T-cell (primary cell): ENCODE data around the gene ASXL1. TPM values are rescaled to one million over a fixed set of nuclear protein-coding genes. Genes with fewer than 3 reads are reported as not detected.
A peak's percentile ranks its signal among the peaks of the same experiment; 100 is the strongest.

ENCODE experiments used
- ATAC-seq, 4 experiments: fragments of 200-7000 bp in 3 of 4; fragments of 150-1000 bp in 1 of 4; cut with Tn5 transposase; replicated peaks in 1 of 4; 1 replicate in 3 of 4; 2 replicates in 1 of 4; pipeline ENCODE4 v1.10.0; 2021; ENCODE audit warnings: moderate library complexity in 3 of 4, mild to moderate bottlenecking in 2 of 4, moderate number of reproducible peaks in 1 of 4
- CTCF ChIA-PET, 2 donors: fragments of 300-600 bp; sonication (Branson Sonifier 250); formaldehyde crosslinking; loops; one replicate each; lab custom pipeline; 2022; ENCODE audit warnings: antibody characterized with exemption in 2 of 2; lab: Charles Lee
- POLR2A ChIA-PET, 2 donors: fragments of 300-600 bp; sonication (Branson Sonifier 250); formaldehyde crosslinking; loops; one replicate each; lab custom pipeline; 2022; ENCODE audit warnings: antibody characterized with exemption in 2 of 2; lab: Charles Lee
- DNase-seq, 35 experiments: peaks; one replicate each; pipeline versions ENCODE4 v3.0.0 to v3.0.0-alpha.2; 2013 to 2023
- H3K27ac ChIP-seq: one replicate; pipeline ENCODE4 v1.5.1; 2013; ENCODE audit warnings: low read length
- H3K27me3 ChIP-seq, 2 experiments: replicated peaks in 1 of 2; 1 replicate in 1 of 2; 2 replicates in 1 of 2; pipeline versions ENCODE4 v1.6.1 to v1.7.0; 2013; ENCODE audit warnings: low read length in 1 of 2, mixed read lengths in 1 of 2; ENCODE audit not compliant: control insufficient read depth in 2 of 2, insufficient read depth in 2 of 2; ENCODE audit errors: extremely low read depth in 1 of 2
- H3K36me3 ChIP-seq, 2 donors: 1 replicate in 1 of 2; 2 replicates in 1 of 2; pipeline versions ENCODE4 v1.6.1 to v1.7.0; 2013; ENCODE audit warnings: low read length in 1 of 2; ENCODE audit not compliant: control insufficient read depth in 2 of 2, insufficient read depth in 1 of 2; ENCODE audit errors: extremely low read depth in 1 of 2
- H3K4me1 ChIP-seq, 2 experiments: 1 replicate in 1 of 2; 2 replicates in 1 of 2; pipeline versions ENCODE4 v1.6.1 to v1.7.0; 2013; ENCODE audit warnings: low read length in 2 of 2, mixed read lengths in 1 of 2; ENCODE audit not compliant: insufficient read depth in 2 of 2, control insufficient read depth in 1 of 2; ENCODE audit errors: extremely low read depth in 1 of 2
- H3K4me3 ChIP-seq, 2 donors: 1 replicate in 1 of 2; 2 replicates in 1 of 2; pipeline versions ENCODE4 v1.5.1 to v1.7.0; 2013; ENCODE audit warnings: mild to moderate bottlenecking in 2 of 2, low read length in 1 of 2, moderate library complexity in 1 of 2; ENCODE audit not compliant: control insufficient read depth in 1 of 2; ENCODE audit errors: extremely low read depth in 1 of 2
- H3K9me3 ChIP-seq: 2 replicates; pipeline ENCODE4 v1.7.0; 2013
- H3K27ac Mint-ChIP-seq, 2 donors: one replicate each; pipeline ENCODE4 v1.8.0; 2020 to 2021; ENCODE audit warnings: mild to moderate bottlenecking in 2 of 2, mixed read lengths in 2 of 2
- H3K27me3 Mint-ChIP-seq, 2 donors: one replicate each; pipeline ENCODE4 v1.8.0; 2021 to 2022; ENCODE audit warnings: mixed read lengths in 2 of 2
- H3K36me3 Mint-ChIP-seq: one replicate; pipeline ENCODE4 v1.8.0; 2021; ENCODE audit warnings: mixed read lengths
- H3K4me1 Mint-ChIP-seq, 3 donors: one replicate each; pipeline ENCODE4 v1.8.0; 2020 to 2022; ENCODE audit warnings: mixed read lengths in 3 of 3, mild to moderate bottlenecking in 1 of 3
- H3K4me3 Mint-ChIP-seq, 3 donors: one replicate each; pipeline ENCODE4 v1.8.0; 2020 to 2022; ENCODE audit warnings: mild to moderate bottlenecking in 3 of 3, mixed read lengths in 3 of 3, moderate library complexity in 3 of 3
- H3K9me3 Mint-ChIP-seq, 3 donors: one replicate each; pipeline ENCODE4 v1.8.0; 2020 to 2022; ENCODE audit warnings: mixed read lengths in 3 of 3
- WGBS: methylation state at CpG from one replicate; pipeline ENCODE4 v1.1.5; 2013; ENCODE audit warnings: missing lambda C conversion rate; ENCODE audit not compliant: insufficient coverage; 5-methylcytosine and 5-hydroxymethylcytosine counted together
- total RNA-seq, 35 experiments: library from RNA in 6 of 35; stranded (reverse) in 6 of 35; fragments of 120-200 nt in 1 of 35; gene quantifications; one replicate each; pipeline versions ENCODE4 v1.2.1 to v1.2.4 and lab custom pipeline; 2013 to 2026

ASXL1 gene
- total RNA-seq, 5 donors from 2014 or later (not counting 1 experiment from before 2014, with no cell fraction given): 122 to 204 (median 137) TPM

GRCh38 chr20:32456869-32457478 lies 98.8 kb downstream of the ASXL1 start:
- Histone ChIP-seq H3K36me3 (peaks cover 27 to 58% of the 10 kb centered on the region in 2 donors), H3K4me1 (peaks cover 0 to 5% of the 10 kb centered on the region in 2 experiments), H3K27ac (no peak overlapping the region), H3K4me3 (no peak overlapping the region), H3K9me3 (no peaks in the 10 kb centered on the region), H3K27me3 (no peaks in the 10 kb centered on the region)
- H3K9me3 Mint-ChIP-seq: no peaks in the 10 kb centered on the region
- 83% methylated on average over 21 of the region's 36 CpGs for WGBS
- ATAC-seq: peak in 2 of 4 experiments; percentile 10 to 18
- H3K27ac Mint-ChIP-seq: no peak overlapping the region
- peaks cover 10 to 15% (median 12%) of the 10 kb centered on the region in 3 donors for H3K4me1 Mint-ChIP-seq
- no peaks in the 10 kb centered on the region for H3K27me3 Mint-ChIP-seq
- no peak overlapping the region for H3K4me3 Mint-ChIP-seq
- POLR2A ChIA-PET: interaction anchor here in 1 of 2 donors (0.6 kb wide), 1 partner anchor 58 kb away, joined by 4 read pairs; no protein-coding TSS in a partner anchor
- peaks cover 16% of the 10 kb centered on the region for H3K36me3 Mint-ChIP-seq
- peak in 4 of 35 experiments; percentile 10 to 25 (median 17) for DNase-seq
- CTCF ChIA-PET: no interaction called here

- CTCF ChIA-PET: no interaction called here
These were observed 99.4 kb downstream of the ASXL1 start for GRCh38 chr20:32457479-32457986.

DNA sequence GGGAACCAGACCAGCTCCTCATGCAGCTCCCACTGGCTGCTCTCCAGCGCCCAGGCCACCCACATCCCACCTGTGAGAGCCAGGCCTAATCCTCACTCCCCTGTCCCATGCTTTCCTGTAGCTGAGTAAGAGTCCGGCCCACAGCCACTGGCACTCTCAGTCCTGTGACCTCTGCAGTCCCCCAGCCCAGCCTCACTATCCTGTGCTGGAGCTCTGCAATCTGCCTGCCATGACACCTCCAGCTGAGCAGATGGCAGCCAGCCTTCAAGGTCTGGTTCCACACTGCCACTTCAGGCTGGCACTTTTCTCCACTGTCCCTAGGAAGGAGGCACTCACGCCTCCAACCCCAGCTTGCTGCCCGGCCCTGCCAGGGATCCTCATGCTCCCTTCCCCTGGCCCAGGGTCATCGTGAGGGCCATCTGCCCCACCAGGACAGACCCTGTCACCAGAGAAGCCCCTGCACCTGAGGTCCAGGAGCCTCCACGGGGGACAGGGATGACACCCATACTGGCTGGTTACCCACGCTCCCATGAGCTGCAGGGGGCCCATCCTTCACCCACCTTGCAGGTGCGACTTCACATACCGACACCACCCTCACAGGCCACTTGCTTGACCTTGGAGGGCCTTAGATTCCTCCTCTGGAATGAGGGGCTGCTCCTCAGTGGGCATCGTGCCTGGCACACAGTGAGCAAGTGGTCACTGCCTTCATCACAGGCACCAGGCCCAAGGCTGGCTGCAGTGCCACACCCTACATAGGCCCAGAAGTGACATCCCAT lies 100.1 kb downstream of the ASXL1 start:
- Mint-ChIP-seq H3K27me3 (no peaks in the 10 kb centered on the region), H3K27ac (peak overlapping the region; percentile 55 to 72), H3K4me1 (peaks cover 6 to 12% (median 11%) of the 10 kb centered on the region in 3 donors), H3K9me3 (no peaks in the 10 kb centered on the region), H3K36me3 (peaks cover 12% of the 10 kb centered on the region), H3K4me3 (no peak overlapping the region)
- 94% methylated on average over 10 of the region's 10 CpGs for WGBS
- H3K4me1 ChIP-seq: peaks cover 0 to 5% of the 10 kb centered on the region in 2 experiments
- DNase-seq (no peak), ATAC-seq (no peak)
- H3K27me3 ChIP-seq: no peaks in the 10 kb centered on the region
- ChIA-PET POLR2A (interaction anchor here in 1 of 2 donors (0.6 kb wide), 1 partner anchor 18 kb away, joined by 3 read pairs; no protein-coding TSS in a partner anchor), CTCF (interaction anchor here in 1 of 2 donors (0.7 kb wide), 1 partner anchor 33 kb away, joined by 5 read pairs; no protein-coding TSS in a partner anchor)
- H3K27ac ChIP-seq: no peak overlapping the region
- H3K4me3 ChIP-seq: no peak overlapping the region
- peaks cover 27 to 52% of the 10 kb centered on the region in 2 donors for H3K36me3 ChIP-seq
- H3K9me3 ChIP-seq: no peaks in the 10 kb centered on the region

More at GRCh38 chr20:32457479-32457986, 99.4 kb downstream of the ASXL1 start:
- H3K27ac Mint-ChIP-seq: peak overlapping the region in 1 of 2 donors; percentile 72
- H3K27me3 Mint-ChIP-seq: no peaks in the 10 kb centered on the region
- 88% methylated on average over 28 of the region's 29 CpGs for WGBS
- no peak overlapping the region for H3K4me3 Mint-ChIP-seq
- H3K9me3 Mint-ChIP-seq: no peaks in the 10 kb centered on the region
- POLR2A ChIA-PET: no interaction called here
- H3K9me3 ChIP-seq: no peaks in the 10 kb centered on the region
- no peak for ATAC-seq
- no peaks in the 10 kb centered on the region for H3K27me3 ChIP-seq
- no peak overlapping the region for H3K4me3 ChIP-seq
- no peak for DNase-seq
- peaks cover 9 to 14% (median 12%) of the 10 kb centered on the region in 3 donors for H3K4me1 Mint-ChIP-seq
- H3K27ac ChIP-seq: no peak overlapping the region
- H3K36me3 ChIP-seq: peaks cover 27 to 57% of the 10 kb centered on the region in 2 donors
- peaks cover 0 to 5% of the 10 kb centered on the region in 2 experiments for H3K4me1 ChIP-seq
- H3K36me3 Mint-ChIP-seq: peaks cover 15% of the 10 kb centered on the region

DNA sequence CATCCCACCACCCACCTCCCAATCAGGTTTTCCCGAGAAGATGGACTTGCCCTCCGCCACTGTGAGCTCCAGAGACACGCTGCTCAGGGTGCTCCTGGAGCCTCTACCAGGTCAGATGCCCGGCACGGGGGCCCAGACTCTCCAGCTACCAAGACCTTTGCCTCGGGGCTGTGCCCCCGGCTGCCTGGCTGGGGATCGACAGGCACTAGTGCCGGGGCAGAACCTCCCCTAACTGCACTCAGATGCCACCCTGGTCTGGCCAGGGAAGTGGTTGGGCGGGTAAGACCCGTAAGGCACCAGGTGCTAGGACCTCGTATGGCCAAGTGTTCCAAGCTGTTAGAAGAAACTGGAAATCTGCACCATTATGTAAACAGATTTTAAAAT lies 100.7 kb downstream of the ASXL1 start:
- no peak overlapping the region for H3K27ac ChIP-seq
- H3K36me3 Mint-ChIP-seq: peaks cover 8% of the 10 kb centered on the region
- 90% methylated on average over 9 of the region's 12 CpGs for WGBS
- no peaks in the 10 kb centered on the region for H3K27me3 Mint-ChIP-seq
- ChIA-PET CTCF (interaction anchor here in 1 of 2 donors (0.7 kb wide), 1 partner anchor 34 kb away, joined by 5 read pairs; no protein-coding TSS in a partner anchor), POLR2A (interaction anchor here in 1 of 2 donors (0.6 kb wide), 1 partner anchor 19 kb away, joined by 3 read pairs; no protein-coding TSS in a partner anchor)
- no peak overlapping the region for H3K4me3 ChIP-seq
- peaks cover 23 to 47% of the 10 kb centered on the region in 2 donors for H3K36me3 ChIP-seq
- no peak for ATAC-seq
- peak overlapping the region; percentile 55 to 72 for H3K27ac Mint-ChIP-seq
- H3K9me3 Mint-ChIP-seq: no peaks in the 10 kb centered on the region
- H3K4me1 Mint-ChIP-seq: peaks cover 6 to 12% (median 11%) of the 10 kb centered on the region in 3 donors
- no peak for DNase-seq
- peaks cover 0 to 5% of the 10 kb centered on the region in 2 experiments for H3K4me1 ChIP-seq
- no peak overlapping the region for H3K4me3 Mint-ChIP-seq
- H3K27me3 ChIP-seq: no peaks in the 10 kb centered on the region
- no peaks in the 10 kb centered on the region for H3K9me3 ChIP-seq

- H3K27ac ChIP-seq: no peak overlapping the region
- no peaks in the 10 kb centered on the region for H3K27me3 ChIP-seq
- ATAC-seq: no peak
- H3K36me3 ChIP-seq: peaks cover 35 to 36% of the 10 kb centered on the region in 2 donors
- no peaks in the 10 kb centered on the region for H3K9me3 ChIP-seq
- no peak overlapping the region for H3K4me3 ChIP-seq
- peaks cover 6 to 11% (median 10%) of the 10 kb centered on the region in 3 donors for H3K4me1 Mint-ChIP-seq
- POLR2A ChIA-PET: no interaction called here
- no peak for DNase-seq
- no peak overlapping the region for H3K4me3 Mint-ChIP-seq
- no peaks in the 10 kb centered on the region for H3K27me3 Mint-ChIP-seq
- no peaks in the 10 kb centered on the region for H3K9me3 Mint-ChIP-seq
- CTCF ChIA-PET: no interaction called here
- 94% methylated on average over 13 of the region's 15 CpGs for WGBS
- H3K4me1 ChIP-seq: peaks cover 0 to 5% of the 10 kb centered on the region in 2 experiments
- peaks cover 4% of the 10 kb centered on the region for H3K36me3 Mint-ChIP-seq
- no peak overlapping the region for H3K27ac Mint-ChIP-seq
These were observed 102.1 kb downstream of the ASXL1 start for GRCh38 chr20:32460231-32460630.
